T-helper 2 cell (primary cell): ENCODE measurements around the gene USB1.

Source experiments
- DNase-seq, 5 experiments: peaks; one replicate each; pipeline versions ENCODE4 v3.0.0 to v3.0.0-alpha.2; 2012 to 2022

The USB1 gene

GRCh38 chr16:58035356-58036170 is 34.4 kb downstream of the USB1 start:
- DNase-seq: no peak

- no peak for DNase-seq
Observed at GRCh38 chr16:58036943-58037342, 35.7 kb downstream of the USB1 start.

GRCh38 chr16:58037365-58038057 is 36.3 kb downstream of the USB1 start:
- DNase-seq: no peak

GRCh38 chr16:58038219-58038641 is 37.0 kb downstream of the USB1 start:
- no peak for DNase-seq

- DNase-seq: no peak
Observed at GRCh38 chr16:58039829-58040495, 38.8 kb downstream of the USB1 start.

GRCh38 chr16:58040496-58040846 is 39.3 kb downstream of the USB1 start:
- no peak for DNase-seq

GRCh38 chr16:58040945-58041627 is 39.9 kb downstream of the USB1 start:
- no peak for DNase-seq

- DNase-seq: no peak
Observed at GRCh38 chr16:58041628-58041955, 40.4 kb downstream of the USB1 start.

- DNase-seq: no peak
Observed at GRCh38 chr16:58042001-58042885, 41.0 kb downstream of the USB1 start.

- no peak for DNase-seq
Observed at GRCh38 chr16:58042886-58043515, 41.8 kb downstream of the USB1 start.

GRCh38 chr16:58043571-58044155 is 42.5 kb downstream of the USB1 start:
- no peak for DNase-seq

GRCh38 chr16:58044266-58045019 is 43.2 kb downstream of the USB1 start:
- DNase-seq: no peak

GRCh38 chr16:58045096-58045495 is 43.9 kb downstream of the USB1 start:
- DNase-seq: no peak

GRCh38 chr16:58046054-58046881 is 45.1 kb downstream of the USB1 start:
- no peak for DNase-seq

GRCh38 chr16:58046936-58047335 is 45.7 kb downstream of the USB1 start:
- DNase-seq: no peak

GRCh38 chr16:58047557-58048348 is 46.5 kb downstream of the USB1 start:
- DNase-seq: no peak

GRCh38 chr16:58048494-58049231 is 47.5 kb downstream of the USB1 start:
- no peak for DNase-seq
